ENCODE data around the gene FOXN3. TPM values are rescaled to one million over a fixed set of nuclear protein-coding genes. Genes with fewer than 3 reads are reported as not detected.

Gene FOXN3
- polyA plus RNA-seq, 2 of the 4 experiments (the other 2 are of a cell fraction): 6.0 to 6.4 TPM

GRCh38 chr14:89244720-89245119 lies 172.3 kb downstream of the FOXN3 start:
- POLR2A ChIA-PET: no interaction called here
- no peaks in the 10 kb centered on the region for H3K9me3 ChIP-seq
- no peak for FAIRE-seq
- 63% methylated on average over 6 of the region's 6 CpGs for WGBS (ENCODE audit: missing lambda C conversion rate)
- H3K4me2 ChIP-seq: no peak overlapping the region
- CTCF ChIA-PET: interaction anchor here (1.2 to 1.3 kb wide), 2 partner anchors 28 to 204 kb away, joined by 3 to 4 read pairs; no protein-coding TSS in a partner anchor
- no peak overlapping the region for H3K4me3 ChIP-seq
- ATAC-seq: no peak
- 0 out of 3 replicates have a peak, but pooled peaks cover 3% of the 10 kb centered on the region for H3K4me1 ChIP-seq
- DNase-seq (ENCODE audit: low read depth in 1 of 2, low spot score in 1 of 2): no peak
- TF ChIP-seq PBX3 (IDR thresholded peaks at IDR 0.05) (no peak), TFCP2L1 (CRISPR knock-in tag; IDR thresholded peaks at IDR 0.05) (no peak)
- H3K27ac ChIP-seq: no peak overlapping the region

GRCh38 chr14:89243741-89244140 lies 173.3 kb downstream of the FOXN3 start:
- H3K4me3 ChIP-seq: no peak overlapping the region
- H3K27ac ChIP-seq: no peak overlapping the region
- TF ChIP-seq MAFK (IDR thresholded peaks at IDR 0.05; ENCODE audit: partially characterized antibody) (no peak), RAD21 (conservative IDR thresholded peaks at IDR 0.05 in 1 of 2, IDR thresholded peaks at IDR 0.05 in 1 of 2) (no peak), HDAC2 (IDR thresholded peaks at IDR 0.05) (no peak), ZFP36 (IDR thresholded peaks at IDR 0.05; ENCODE audit: borderline replicate concordance, partially characterized antibody) (no peak), ZNF302 (CRISPR knock-in tag; IDR thresholded peaks at IDR 0.05) (no peak), JUN (IDR thresholded peaks at IDR 0.05) (no peak), NR3C1 (IDR thresholded peaks at IDR 0.05) (no peak), RARB (CRISPR knock-in tag; IDR thresholded peaks at IDR 0.05) (no peak), POLR2A (IDR thresholded peaks at IDR 0.05; ENCODE audit: low read length) (no peak), CBX8 (IDR thresholded peaks at IDR 0.05) (no peak), CTCF (IDR thresholded peaks at IDR 0.05) (no peak), HOXB13 (CRISPR knock-in tag; IDR thresholded peaks at IDR 0.05; ENCODE audit: low read depth) (no peak), MYC (IDR thresholded peaks at IDR 0.05; ENCODE audit: borderline replicate concordance, low read length) (no peak), RFX5 (IDR thresholded peaks at IDR 0.05) (no peak), RNF2 (IDR thresholded peaks at IDR 0.05; ENCODE audit: borderline replicate concordance, low read depth) (no peak), EHF (CRISPR knock-in tag; IDR thresholded peaks at IDR 0.05) (no peak)
- POLR2A ChIA-PET: no interaction called here
- ATAC-seq: no peak
- 75% methylated on average over 6 of the region's 6 CpGs for WGBS (ENCODE audit: missing lambda C conversion rate)
- H3K4me1 ChIP-seq: 0 out of 3 replicates have a peak, but pooled peaks cover 3% of the 10 kb centered on the region
- H3K9me3 ChIP-seq: no peaks in the 10 kb centered on the region
- CTCF ChIA-PET: interaction anchor here (1.1 to 1.3 kb wide), 2 partner anchors 11 to 203 kb away, joined by 3 read pairs; no protein-coding TSS in a partner anchor
- FAIRE-seq: no peak
- no peak for DNase-seq (ENCODE audit: low read depth in 1 of 2, low spot score in 1 of 2)
- no peak overlapping the region for H3K4me2 ChIP-seq

GRCh38 chr14:89243286-89243685 lies 173.7 kb downstream of the FOXN3 start:
- TF ChIP-seq POLR2A (IDR thresholded peaks at IDR 0.05; ENCODE audit: low read length): no peak
- TF ChIP-seq REST (IDR thresholded peaks at IDR 0.05): no peak
- TF ChIP-seq HMGXB4 (CRISPR knock-in tag; IDR thresholded peaks at IDR 0.05; ENCODE audit: borderline replicate concordance): no peak
- no peak for TF ChIP-seq ATOH8 (CRISPR knock-in tag; IDR thresholded peaks at IDR 0.05; ENCODE audit: low read depth)
- no peak for TF ChIP-seq HOXB5 (CRISPR knock-in tag; IDR thresholded peaks at IDR 0.05)
- no peak for TF ChIP-seq SREBF2 (IDR thresholded peaks at IDR 0.05)
- H3K4me2 ChIP-seq: no peak overlapping the region
- H3K9me3 ChIP-seq: no peaks in the 10 kb centered on the region
- FAIRE-seq (no peak), DNase-seq (ENCODE audit: low read depth in 1 of 2, low spot score in 1 of 2) (no peak), ATAC-seq (no peak)
- no peak overlapping the region for H3K4me3 ChIP-seq
- ChIA-PET POLR2A (no interaction called here), CTCF (interaction anchor here (1.1 kb wide), 1 partner anchor 10 kb away, joined by 3 read pairs; no protein-coding TSS in a partner anchor)
- no peak overlapping the region for H3K27ac ChIP-seq
- 0 out of 3 replicates have a peak, but pooled peaks cover 3% of the 10 kb centered on the region for H3K4me1 ChIP-seq
- WGBS (ENCODE audit: missing lambda C conversion rate): 79% methylated on average over 4 of the region's 4 CpGs
